HG02938 (cell line): ENCODE results near the gene IFITM2.
A peak's percentile ranks its signal among the peaks of the same experiment; 100 is the strongest.
"Not testable (repeated sequence)": the region's sequence is repeated elsewhere in the genome, so short reads cannot be mapped to it uniquely, and the experiment has no call there.

Source experiments
- ATAC-seq: cut with Tn5 transposase; IDR thresholded peaks from one replicate; pipeline ENCODE4 v1.9.1; 2021; ENCODE audit warnings: mild to moderate bottlenecking, moderate library complexity; ENCODE audit not compliant: unreplicated experiment

The IFITM2 gene

GRCh38 chr11:339963-340362 lies 32.3 kb downstream of the IFITM2 start:
- ATAC-seq = no peak

DNA sequence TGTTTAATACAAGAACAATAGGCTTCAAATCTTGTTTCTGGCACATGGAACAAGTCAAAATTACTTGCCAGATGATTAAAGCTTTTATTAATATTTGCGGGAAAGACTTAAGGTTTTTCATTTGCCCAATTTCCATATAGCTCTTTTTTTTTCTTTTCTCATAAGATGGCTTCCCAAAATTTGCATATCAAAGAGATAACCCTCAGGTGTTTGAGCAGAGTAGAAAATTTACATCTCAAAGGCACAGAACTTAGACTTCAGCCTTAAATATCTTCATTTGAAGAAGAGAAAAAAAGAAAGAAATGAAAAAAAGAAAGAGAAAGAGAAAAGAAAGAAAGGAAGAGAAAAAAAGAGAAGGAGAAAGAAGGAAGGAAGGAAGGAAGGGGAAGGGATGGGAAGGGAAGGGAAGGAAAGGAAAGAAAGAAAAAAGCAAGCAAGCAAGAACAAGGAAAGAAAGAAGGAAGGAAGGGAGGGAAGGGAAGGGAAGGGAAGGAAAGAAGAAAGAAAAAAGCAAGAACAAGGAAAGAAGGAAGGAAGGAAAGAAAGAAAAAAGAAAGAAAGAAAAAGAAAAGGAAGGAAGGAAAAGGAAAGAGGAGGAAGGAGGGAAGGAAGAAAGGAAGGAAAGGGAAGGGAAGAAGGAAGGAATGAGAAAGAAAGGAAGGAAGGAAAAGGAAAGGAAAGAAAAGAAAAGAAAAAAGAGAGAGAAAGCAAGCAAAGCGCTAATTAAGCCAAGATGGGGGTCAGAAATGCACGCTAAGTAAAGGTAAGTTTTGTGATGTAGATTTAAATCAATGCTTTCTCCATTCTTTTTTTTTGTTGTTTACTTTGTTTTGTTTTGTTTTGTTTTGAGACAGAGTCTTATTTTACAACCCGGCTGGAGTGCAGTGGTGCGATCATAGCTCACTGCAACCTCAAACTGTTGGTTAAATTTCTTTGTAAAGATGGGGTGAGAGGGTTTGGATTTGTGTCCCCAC lies 33.2 kb downstream of the IFITM2 start:
- ATAC-seq = no peak

- no peak for ATAC-seq
Measured at GRCh38 chr11:342328-342727, 34.7 kb downstream of the IFITM2 start.

- ATAC-seq = no peak
Measured at GRCh38 chr11:344836-345578, 37.4 kb downstream of the IFITM2 start.

- ATAC-seq = no peak
Measured at GRCh38 chr11:346529-346928, 38.9 kb downstream of the IFITM2 start.

DNA sequence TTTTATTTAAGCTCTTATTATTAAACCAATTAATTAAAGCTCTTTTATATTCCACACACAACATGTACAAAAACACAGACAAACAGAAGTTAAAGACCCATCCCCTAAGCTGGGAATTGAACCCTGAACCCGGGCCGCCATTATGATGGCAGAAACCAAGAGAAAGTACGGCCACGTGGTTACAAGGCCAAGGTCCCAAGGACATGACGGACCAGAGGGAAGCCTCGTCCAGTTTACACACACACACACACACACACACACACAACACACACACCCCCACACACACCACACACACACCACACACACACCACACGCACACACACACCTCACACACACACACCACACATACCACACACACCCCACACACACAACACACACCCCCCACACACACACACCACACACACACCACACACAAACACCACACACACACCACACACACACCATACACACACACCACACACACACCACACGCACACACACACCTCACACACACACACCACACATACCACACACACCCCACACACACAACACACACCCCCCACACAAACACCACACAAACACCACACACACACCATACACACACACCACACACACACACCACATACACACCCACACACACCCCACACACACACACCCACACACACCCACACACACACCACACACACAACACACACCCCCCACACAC lies 41.8 kb downstream of the IFITM2 start:
- not testable (repeated sequence) for ATAC-seq

DNA sequence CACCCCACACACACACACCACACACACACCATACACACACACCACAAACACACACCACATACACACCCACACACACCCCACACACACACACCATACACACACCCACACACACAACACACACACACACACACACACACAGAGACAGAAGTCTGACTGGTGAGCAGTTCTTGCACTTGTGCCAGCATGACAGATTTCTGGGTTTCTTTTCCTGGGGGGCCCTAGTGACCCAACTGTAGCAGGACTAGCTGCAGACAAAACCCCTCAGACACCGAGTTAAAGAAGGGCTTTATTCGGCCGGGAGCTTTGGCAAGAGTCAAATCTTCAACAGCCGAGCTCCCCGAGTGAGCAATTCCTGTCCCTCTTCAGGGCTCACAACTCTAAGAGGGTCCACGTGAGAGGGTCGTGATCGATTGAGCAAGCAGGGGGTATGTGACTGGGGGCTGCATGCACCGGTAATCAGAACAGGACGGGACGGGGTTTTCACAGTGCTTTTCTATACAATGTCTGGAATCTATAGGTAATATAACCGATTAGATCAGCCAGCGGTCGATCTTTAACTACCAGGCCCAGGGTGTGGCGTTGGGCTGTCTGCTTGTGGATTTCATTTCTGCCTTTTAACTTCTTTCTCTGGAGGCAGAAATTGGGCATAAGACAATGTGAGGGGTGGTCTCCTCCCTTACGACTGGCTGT lies 42.6 kb downstream of the IFITM2 start:
- ATAC-seq = peak; percentile 11

DNA sequence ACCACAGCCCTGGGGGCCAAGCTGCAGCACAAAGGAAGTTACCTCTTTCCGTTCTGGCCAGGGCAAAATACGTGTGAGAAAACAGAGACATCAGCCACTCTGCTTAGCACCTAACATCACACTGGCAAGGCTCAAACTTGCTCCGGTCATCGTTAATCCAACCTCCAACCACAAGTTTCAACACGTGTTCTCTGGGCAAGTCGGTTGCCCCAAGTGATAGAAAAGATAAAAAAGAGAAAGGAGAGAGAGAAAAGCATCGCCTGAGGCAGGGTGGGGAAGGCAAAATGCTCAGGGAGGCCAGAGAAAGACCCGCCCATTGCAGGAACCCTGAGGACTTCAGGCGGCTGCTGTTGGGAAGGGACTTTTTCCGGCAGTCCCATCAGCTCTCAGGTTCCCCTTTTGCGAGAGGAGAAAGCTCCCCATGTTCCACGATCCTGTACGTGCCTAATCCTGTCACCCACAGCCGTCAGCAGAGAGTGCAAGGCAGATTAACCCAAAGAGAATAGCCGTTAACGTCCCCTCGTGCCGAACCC lies 43.2 kb downstream of the IFITM2 start:
- ATAC-seq = peak; percentile 56

DNA sequence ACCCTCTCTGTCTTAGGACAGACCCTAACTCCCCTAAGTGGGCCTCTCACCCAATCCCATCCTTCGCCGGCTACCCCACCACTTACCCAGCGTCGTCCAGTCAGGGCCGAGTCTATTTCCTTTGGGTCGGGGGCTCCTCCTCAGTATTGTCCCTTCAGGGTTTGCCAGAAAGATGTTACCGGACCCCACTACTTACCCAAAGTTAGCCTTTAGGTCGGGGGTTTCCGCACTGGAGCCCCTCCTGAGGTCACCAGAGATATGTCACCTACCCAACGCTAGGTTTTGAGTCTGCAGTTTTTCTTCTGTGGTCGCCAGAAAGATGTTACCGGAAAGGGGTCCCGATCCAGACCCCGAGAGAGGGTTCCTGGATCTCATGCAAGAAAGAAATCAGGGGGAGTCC lies 43.8 kb downstream of the IFITM2 start:
- ATAC-seq = no peak

- ATAC-seq = no peak
Measured at GRCh38 chr11:352456-353031, 44.9 kb downstream of the IFITM2 start.

DNA sequence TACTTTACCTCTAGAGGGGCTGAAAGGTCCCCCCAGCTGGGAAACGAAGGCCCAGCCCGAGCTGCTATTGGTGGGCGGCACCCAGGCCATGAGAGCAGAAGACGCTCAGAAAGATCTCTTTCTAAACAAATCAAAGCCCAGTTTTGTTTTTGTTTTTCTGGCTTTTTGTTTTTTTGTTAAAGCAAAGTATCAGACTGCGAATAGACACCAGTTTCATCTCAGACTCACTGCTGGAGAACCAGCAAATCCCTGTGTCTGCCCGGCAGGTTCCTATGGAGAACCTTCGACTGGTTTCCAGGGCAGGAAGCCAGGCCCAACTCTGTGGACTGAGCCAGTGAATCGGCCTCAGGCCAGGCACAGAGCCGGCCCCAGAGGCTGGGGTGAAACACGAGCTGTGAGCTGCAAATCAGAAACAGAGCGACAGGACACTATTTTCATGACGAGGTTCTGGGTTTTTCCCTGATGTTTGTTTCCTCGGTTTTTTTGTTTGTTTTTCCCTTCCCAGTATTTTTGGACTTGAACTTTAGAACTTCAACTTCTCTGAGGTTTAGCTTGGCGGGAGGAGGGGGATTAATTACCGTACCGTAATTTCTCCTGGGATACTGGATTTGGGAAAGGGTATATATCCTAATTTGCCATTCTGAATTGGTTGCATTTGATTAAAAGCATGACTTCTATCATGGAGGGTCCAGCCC lies 45.7 kb downstream of the IFITM2 start:
- no peak for ATAC-seq

DNA sequence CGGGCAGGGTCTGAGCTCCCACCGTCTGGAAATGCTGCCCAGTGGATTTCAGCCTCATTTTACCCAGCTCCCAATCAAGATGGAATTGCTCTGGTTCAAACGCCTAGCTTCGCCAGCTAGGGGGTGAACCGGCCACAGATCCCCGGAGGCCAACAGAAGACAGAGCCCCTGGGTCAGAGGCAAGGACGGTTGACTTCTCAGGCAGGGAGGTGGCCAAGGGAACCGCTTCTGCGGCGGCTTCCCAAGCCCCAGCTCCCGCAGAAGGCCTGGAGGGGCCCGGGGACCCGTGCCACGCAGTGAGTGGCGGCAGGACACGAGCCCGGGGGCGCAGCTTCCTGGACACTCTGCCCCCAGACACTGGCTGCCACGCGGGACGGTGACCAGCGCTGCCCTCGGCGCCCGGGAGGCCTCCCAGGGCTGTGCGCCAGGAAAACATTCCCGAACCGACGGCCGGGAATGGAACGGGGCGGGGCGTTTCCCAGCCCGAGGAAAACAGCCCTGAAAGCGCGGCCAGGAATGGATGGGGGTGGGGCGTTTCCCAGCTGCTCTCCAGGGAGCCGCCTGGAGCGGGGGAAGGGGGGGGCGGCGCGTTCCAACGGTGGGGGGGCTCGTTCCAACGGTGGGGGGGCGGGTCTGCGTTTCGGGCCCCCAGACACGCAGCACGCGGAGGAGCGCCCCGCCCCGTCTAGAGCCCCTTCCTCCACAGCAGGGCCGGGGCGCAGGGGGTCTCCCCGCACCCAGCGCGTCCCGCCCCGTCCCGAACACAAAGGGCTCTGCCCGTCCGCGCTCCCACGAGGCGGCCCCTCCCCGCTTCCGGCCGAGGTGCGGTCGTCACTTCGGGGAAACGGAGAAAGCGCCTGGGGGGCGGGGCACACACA lies 48.2 kb downstream of the IFITM2 start:
- no peak for ATAC-seq

DNA sequence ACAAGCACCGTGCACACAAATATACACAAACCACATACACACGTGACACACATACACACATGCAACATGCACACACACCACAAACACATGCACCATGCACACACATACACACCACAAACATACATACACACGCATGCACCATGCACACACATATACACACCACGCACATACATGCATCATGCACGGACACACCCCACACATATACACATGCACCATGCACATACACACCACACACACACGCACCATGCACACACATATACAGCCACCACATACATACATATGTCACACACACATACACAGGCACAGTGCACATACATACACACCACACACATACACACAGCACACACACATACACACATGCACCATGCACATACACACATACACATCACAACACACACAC lies 49.0 kb downstream of the IFITM2 start:
- ATAC-seq = no peak

GRCh38 chr11:357582-357981 lies 50.0 kb downstream of the IFITM2 start:
- no peak for ATAC-seq

- ATAC-seq = no peak
Measured at GRCh38 chr11:358129-358800, 50.6 kb downstream of the IFITM2 start.
